GM19395 (cell line): ENCODE results near the gene YWHAQ.
"Not testable (repeated sequence)": the region's sequence is repeated elsewhere in the genome, so short reads cannot be mapped to it uniquely, and the experiment has no call there.

Source experiments
- ATAC-seq: cut with Tn5 transposase; IDR thresholded peaks from one replicate; pipeline ENCODE4 v1.9.1; 2021; ENCODE audit warnings: mild to moderate bottlenecking, moderate library complexity; ENCODE audit not compliant: unreplicated experiment

The YWHAQ gene

DNA sequence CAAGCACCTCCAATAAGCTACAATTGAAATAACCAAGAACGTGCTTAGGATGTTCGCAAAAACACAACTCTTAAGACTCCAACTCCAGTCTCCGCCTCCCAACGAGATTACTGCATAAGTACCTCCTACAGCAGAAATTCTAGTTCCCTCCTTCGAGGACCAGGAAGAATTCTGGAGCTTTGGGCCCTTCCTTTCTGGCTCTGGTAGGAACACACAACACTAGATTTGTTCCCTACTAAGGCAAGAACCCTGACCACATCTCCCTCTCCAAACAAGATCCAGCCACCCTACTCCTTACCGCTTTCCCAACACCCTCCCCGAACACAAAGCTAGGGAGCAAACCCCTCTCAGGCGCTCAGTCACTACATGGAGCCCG lies 75.9 kb downstream of the YWHAQ start:
- no peak for ATAC-seq

DNA sequence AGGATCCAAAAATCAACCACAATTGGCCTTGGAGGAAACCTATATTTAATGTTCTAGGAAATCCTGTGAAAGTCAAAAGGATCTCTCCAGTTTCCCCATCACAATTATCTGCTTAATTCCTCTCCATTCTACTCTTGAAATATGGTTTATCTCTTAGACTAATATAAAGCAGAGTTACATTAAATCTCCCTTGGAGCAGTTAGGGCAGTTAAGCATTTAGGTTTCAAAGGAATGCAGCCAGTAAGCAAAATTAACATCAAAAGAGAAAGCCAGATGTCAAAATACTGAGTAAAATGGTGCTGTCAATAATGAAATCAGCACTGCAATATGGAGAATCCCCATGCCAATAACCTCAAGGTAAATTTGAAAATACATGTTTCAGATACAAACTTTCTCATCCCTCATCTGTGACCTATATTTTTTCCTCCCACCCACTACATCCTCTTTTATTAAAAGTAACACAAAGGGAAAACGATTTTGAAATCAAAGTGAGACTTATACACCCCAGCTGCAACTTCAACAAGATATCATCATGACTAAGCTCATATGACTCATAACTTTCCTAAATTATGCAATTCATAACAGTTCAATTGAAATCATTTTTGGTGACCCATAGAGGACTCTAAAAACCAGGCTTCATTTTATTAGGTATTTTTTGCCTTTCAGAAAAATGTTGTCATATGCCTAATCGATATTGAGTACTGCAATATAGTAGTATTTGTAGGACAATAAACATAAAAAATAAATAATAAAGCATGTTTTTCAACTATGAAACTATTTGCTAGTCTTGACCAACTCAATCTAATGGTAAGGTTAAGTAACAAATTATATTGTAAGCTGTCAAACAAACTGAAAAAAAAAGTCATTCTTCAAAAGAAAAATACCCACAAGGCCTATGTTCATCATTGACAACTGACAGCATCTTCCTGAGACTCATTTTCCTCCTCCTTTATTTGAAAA lies 78.3 kb downstream of the YWHAQ start:
- no peak for ATAC-seq

DNA sequence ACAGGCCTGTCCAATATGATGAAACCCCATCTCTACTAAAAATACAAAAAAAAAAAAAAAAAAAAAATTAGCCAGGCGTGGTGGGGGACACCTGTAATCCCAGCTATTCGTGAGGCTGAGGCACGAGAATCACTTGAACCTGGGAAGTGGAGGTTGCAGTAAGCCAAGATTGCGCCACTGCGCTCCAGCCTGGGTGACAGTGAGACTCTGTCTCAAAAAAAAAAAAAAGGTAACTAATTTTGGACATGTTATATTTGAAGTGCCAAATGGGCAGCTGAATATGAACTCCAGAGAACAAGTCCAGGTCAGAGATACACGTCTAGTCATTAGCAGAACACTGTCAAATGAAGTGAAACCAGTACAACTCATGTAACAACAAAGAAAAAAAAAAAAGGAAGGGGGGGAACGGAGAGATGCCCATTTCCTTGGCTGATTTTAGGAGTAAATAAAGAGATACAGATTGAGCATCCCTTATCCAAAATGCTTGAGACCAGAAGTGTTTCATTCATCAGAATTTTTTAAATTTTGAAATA lies 79.9 kb downstream of the YWHAQ start:
- ATAC-seq, result not testable (repeated sequence)

DNA sequence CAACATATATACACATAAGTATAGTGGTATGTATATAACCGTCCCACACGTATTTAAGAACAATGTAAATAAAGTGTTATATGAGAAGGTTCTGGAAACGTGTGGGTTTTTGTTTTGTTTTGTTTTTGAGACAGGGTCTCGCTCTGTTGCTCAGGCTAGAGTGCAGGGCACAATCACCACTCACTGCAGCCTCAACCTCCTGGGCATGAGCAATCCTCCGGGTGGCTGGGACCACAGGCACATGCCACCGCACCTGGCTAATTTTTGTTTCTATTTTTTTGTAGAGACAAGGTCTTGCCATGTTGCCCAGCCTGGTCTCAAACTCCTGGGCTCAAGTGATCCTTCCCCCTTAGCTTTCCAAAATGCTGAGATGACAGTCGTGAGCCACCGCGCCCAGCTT lies 81.4 kb downstream of the YWHAQ start:
- ATAC-seq, result no peak

DNA sequence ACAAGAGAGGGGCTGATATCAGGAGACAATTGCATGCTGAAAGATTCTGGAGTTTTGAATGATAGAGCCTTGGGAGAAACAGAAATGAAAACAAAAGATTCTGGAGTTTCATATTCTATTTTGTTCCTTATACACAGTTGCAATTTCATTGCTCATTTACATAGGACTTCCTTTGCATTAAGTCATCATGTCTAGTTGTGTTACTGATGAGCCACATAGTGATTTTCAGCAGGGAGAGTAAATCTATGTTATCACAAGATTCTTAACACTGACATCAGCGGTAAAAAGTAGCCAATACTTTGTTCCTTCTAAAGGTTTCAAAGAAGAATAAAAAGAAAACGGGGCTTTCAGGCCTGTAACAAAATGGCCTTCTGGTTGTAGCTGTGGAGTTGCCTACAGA lies 82.3 kb downstream of the YWHAQ start:
- ATAC-seq, result peak; percentile 60

DNA sequence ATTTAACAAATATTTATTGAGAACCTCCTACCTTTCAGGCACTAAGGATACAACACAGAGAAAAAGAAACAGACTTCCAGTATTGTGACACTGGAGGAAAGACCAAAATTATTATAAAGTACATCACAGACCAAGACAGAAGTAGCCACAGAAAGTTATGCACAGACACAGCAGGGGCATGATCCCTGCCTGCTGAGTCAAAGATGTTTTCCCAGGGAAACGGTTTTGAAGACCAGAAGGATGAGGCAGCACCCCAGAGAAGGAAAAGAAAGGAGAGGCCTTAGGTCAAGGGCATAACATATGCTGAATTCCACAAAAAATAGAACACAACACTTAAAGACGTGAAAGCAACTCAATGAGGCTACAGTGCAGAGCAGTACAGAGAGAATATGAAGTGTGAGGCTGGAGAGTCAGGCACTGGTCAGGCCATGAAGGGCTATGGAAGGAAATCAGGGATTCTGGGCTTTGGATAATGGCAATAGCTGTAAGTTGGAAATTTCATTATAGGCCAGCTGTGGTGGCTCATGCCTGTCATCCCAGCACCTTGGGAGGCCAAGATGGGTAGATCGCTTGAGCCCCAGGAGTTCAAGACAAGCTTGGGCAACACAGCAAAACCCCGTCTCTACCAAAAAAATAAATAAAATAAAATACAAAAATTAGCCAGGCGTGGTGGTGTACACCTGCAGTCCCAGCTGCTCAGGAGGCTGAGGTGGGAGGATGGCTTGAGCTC lies 83.4 kb downstream of the YWHAQ start:
- no peak for ATAC-seq

DNA sequence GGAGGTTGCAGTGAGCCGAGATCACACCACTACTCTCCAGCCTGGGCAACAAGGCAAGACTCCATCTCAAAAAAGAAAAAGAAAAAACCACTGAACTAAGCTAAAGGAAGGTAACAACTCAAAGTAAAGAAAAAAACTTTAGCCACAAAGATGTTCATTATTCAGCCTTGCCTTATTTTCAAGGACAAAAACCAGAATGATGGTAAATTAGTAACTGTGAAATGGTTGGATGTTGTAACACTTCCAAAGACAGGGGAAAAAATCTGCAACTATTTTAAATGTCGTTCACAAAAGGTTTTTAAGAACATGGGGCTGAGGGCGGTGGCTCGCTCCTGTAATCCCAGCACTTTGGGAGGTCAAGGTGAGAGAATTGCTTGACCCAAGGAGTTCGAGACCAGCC lies 85.3 kb downstream of the YWHAQ start:
- no peak for ATAC-seq

DNA sequence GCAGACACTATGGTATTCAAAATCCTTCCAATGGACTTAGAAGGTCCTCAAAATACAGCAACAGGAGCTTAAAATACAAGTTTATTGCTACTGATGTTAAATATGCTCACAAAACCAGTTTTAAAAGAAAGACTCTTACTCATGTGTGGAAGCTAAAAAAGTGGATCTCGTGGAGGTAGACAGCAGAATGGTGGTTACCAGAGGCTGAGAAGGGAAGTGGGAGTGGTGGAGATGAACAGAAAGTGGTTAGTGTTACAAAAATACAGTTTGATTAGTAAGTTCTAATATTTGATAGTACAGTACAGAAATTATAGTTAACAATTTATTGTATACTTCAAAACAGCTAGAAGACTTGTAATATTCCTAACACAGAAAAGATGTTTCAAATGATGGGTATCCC lies 87.2 kb downstream of the YWHAQ start:
- no peak for ATAC-seq

DNA sequence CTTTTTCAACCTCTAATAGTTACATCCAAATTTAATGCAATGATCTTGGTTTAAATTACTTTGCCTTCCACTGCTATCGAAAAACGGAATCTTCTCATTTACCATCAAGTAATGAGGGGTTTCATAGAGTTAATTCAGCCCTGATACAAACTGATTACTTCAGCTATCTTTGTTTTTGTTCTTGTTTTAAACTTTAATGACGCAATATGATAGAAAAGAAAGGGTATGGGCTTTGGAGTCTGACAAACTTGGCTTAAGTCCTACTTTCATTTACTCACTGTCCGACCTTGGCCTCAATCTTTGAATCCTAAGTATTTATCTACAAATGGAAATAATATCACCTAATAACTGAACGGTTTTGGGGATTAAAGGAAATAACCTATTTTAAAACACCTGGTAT lies 91.3 kb downstream of the YWHAQ start:
- no peak for ATAC-seq

DNA sequence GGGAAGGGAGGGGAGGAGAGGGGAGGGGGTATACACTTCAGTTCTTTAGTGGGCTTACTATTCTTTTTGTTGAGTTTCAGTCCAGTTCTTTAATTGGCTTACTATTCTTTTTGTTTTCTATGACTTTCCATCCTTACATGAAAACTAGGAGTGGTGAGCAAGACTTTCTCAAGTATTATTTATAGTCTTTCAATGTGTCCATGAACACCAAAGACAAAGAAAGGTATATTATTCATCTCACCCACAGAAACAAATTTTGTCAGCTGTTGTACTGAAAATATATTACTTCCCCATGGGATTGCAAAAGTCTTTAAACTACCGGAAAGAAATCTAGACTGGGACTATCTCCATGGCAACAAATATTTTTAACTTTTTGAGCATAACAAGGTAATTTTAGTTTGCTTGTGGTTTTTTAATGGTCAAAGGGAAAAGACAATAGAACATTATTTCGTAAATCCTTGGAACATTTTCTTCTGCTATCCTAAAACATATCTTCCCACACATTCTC lies 92.7 kb downstream of the YWHAQ start:
- no peak for ATAC-seq

DNA sequence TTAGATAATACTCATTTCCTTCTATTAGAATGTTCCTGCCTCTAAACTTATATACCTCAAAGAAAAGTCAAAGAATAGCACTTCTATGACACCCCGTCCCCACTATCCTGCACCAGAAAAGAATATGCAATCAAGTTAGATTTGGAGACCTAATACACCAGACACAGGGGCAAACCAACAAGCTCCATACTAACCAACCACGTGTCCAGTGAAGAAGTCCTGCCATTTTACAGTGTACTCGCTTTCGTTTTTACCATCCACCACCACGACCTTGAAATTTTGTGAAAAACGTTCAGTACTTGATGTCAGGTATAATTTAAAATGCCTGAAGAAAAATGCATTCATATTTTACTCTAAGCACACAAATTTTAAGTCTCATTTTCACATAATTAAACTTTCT lies 94.3 kb downstream of the YWHAQ start:
- no peak for ATAC-seq

DNA sequence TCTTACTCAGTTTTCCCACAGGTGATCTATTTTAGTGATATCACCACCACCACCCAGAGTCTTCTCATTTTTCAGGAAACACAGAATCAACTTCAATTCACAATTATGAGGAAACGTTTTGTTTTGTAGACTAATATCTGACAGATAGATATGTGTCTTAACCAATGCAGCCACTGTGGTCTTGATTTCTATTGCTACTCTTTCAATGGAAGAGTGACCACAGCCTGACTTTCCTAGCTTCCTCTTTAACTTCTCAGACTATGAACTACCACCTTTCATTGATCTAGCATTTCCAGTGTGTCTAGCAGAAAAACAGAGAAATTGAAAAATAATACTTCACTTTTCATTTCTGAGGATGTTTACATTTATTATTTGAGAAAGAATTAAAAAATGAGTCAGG lies 95.6 kb downstream of the YWHAQ start:
- no peak for ATAC-seq
